Immature natural killer cell (primary cell): ENCODE measurements around the gene EPB42. TPM values are rescaled to one million over a fixed set of nuclear protein-coding genes. Genes with fewer than 3 reads are reported as not detected.
A peak's percentile ranks its signal among the peaks of the same experiment; 100 is the strongest.
"Not testable (repeated sequence)": the region's sequence is repeated elsewhere in the genome, so short reads cannot be mapped to it uniquely, and the experiment has no call there.

Experiments used
- DNase-seq, 3 donors: peaks; one replicate each; pipeline ENCODE4 v3.0.0; 2022; ENCODE audit warnings: mixed read lengths in 1 of 3
- H3K27ac Mint-ChIP-seq, 6 donors: one replicate each; pipeline ENCODE4 v1.8.0; 2020; ENCODE audit warnings: mixed read lengths in 6 of 6, mild to moderate bottlenecking in 5 of 6, inconsistent platforms in 4 of 6, moderate library complexity in 3 of 6
- H3K27me3 Mint-ChIP-seq, 3 donors: one replicate each; pipeline ENCODE4 v1.8.0; 2020 to 2021; ENCODE audit warnings: low read depth in 3 of 3, mild to moderate bottlenecking in 3 of 3, mixed read lengths in 3 of 3, moderate library complexity in 3 of 3, inconsistent platforms in 1 of 3
- H3K36me3 Mint-ChIP-seq, 3 donors: one replicate each; pipeline ENCODE4 v1.8.0; 2020; ENCODE audit warnings: mixed read lengths in 3 of 3, inconsistent platforms in 2 of 3, mild to moderate bottlenecking in 2 of 3
- H3K4me1 Mint-ChIP-seq, 2 donors: one replicate each; pipeline ENCODE4 v1.8.0; 2020; ENCODE audit warnings: inconsistent platforms in 2 of 2, mild to moderate bottlenecking in 2 of 2, mixed read lengths in 2 of 2, moderate library complexity in 1 of 2
- H3K4me3 Mint-ChIP-seq, 5 donors: one replicate each; pipeline ENCODE4 v1.8.0; 2020; ENCODE audit warnings: mild to moderate bottlenecking in 5 of 5, mixed read lengths in 5 of 5, inconsistent platforms in 3 of 5, moderate library complexity in 3 of 5
- H3K9me3 Mint-ChIP-seq, 6 donors: one replicate each; pipeline ENCODE4 v1.8.0; 2020; ENCODE audit warnings: mild to moderate bottlenecking in 6 of 6, mixed read lengths in 6 of 6, inconsistent platforms in 4 of 6, moderate library complexity in 3 of 6
- polyA plus RNA-seq, 3 donors: library from polyadenylated mRNA; unstranded; fragments of 300-500 nt; fragmentation: Illumina TruSeq; gene quantifications; one replicate each; pipeline ENCODE4 v1.2.3, GENCODE V29; 2021

EPB42 gene
- polyA plus RNA-seq, 3 donors from 2014 or later, result not detected

GRCh38 chr15:43199945-43200488 is 20.8 kb downstream of the EPB42 start:
- Mint-ChIP-seq H3K27me3 (peaks cover 0 to 7% (median 2%) of the 10 kb centered on the region in 3 donors), H3K4me3 (no peak overlapping the region), H3K27ac (peak overlapping the region in 2 of 6 donors; percentile 15 to 41)

DNA sequence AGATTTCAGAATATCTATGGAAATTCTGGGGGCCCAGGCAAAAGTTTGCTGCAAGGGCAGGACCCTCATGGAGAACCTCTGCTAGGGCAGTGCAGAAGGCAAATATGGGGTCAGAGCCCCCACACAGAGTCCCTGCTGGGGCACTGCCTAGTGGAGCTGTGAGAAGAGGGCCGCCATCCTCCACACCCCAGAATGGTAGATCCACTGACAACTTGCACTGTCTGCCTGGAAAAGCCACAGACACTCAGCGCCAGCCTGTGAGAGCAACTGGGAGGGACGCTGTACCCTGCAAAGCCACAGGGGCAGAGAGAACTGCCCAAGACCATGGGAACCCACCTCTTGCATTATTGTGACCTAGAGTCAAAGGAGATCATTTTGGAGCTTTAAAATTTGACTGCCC is 21.8 kb downstream of the EPB42 start:
- no peak overlapping the region for H3K4me3 Mint-ChIP-seq
- H3K27me3 Mint-ChIP-seq, result peaks cover 0 to 4% (median 2%) of the 10 kb centered on the region in 3 donors
- H3K27ac Mint-ChIP-seq, result no peak overlapping the region
- H3K4me1 Mint-ChIP-seq, result peaks cover 0 to 8% of the 10 kb centered on the region in 2 donors
- DNase-seq, result no peak
- H3K9me3 Mint-ChIP-seq, result peaks cover 0 to 3% (median 0%) of the 10 kb centered on the region in 6 donors
- H3K36me3 Mint-ChIP-seq, result peaks cover 18 to 33% (median 21%) of the 10 kb centered on the region in 3 donors

More at GRCh38 chr15:43199945-43200488, 20.8 kb downstream of the EPB42 start:
- Mint-ChIP-seq H3K4me1 (no peaks in the 10 kb centered on the region), H3K9me3 (peaks cover 0 to 3% (median 0%) of the 10 kb centered on the region in 6 donors), H3K36me3 (peaks cover 18 to 26% (median 21%) of the 10 kb centered on the region in 3 donors)
- DNase-seq, result no peak

DNA sequence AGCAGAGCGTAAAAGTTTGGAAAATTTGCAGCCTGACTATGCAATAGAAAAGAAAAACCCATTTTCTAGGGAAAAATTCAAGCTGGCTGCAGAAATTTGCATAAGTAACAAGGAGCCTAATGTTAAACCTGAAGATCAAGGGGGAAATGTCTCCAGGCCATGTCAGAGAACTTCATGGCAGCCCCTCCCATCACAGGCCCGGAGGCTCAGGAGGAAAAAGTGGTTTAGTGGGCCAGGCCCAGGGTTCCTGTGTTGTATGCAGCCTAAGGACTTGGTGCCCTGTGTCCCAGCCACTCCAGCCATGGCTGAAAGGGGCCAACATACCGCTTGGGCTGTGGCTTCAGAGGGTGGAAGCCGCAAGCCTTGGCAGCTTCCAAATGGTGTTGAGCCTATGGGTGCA is 22.3 kb downstream of the EPB42 start:
- H3K9me3 Mint-ChIP-seq, DNase-seq, H3K4me3 Mint-ChIP-seq, H3K27me3 Mint-ChIP-seq, H3K4me1 Mint-ChIP-seq: not testable (repeated sequence)
- Mint-ChIP-seq H3K27ac (peak overlapping the region in 3 of 6 donors; percentile 18 to 50 (median 49)), H3K36me3 (peaks cover 18 to 33% (median 21%) of the 10 kb centered on the region in 3 donors)

GRCh38 chr15:43197773-43198172 is 23.0 kb downstream of the EPB42 start:
- H3K4me1 Mint-ChIP-seq, result not testable (repeated sequence)

GRCh38 chr15:43196760-43197548 is 23.9 kb downstream of the EPB42 start:
- no peak overlapping the region for H3K4me3 Mint-ChIP-seq
- peaks cover 0 to 3% (median 0%) of the 10 kb centered on the region in 6 donors for H3K9me3 Mint-ChIP-seq
- peaks cover 23 to 41% (median 25%) of the 10 kb centered on the region in 3 donors for H3K36me3 Mint-ChIP-seq
- H3K4me1 Mint-ChIP-seq, result peaks cover 0 to 17% of the 10 kb centered on the region in 2 donors
- H3K27ac Mint-ChIP-seq, result peak overlapping the region in 2 of 6 donors; percentile 3 to 29
- no peak for DNase-seq
- H3K27me3 Mint-ChIP-seq, result peaks cover 0 to 2% (median 2%) of the 10 kb centered on the region in 3 donors

More at GRCh38 chr15:43197773-43198172, 23.0 kb downstream of the EPB42 start:
- DNase-seq, H3K27me3 Mint-ChIP-seq, H3K9me3 Mint-ChIP-seq, H3K4me3 Mint-ChIP-seq: not testable (repeated sequence)
- H3K27ac Mint-ChIP-seq, result peak overlapping the region in 1 of 6 donors; percentile 29
- H3K36me3 Mint-ChIP-seq, result peaks cover 18 to 36% (median 21%) of the 10 kb centered on the region in 3 donors

DNA sequence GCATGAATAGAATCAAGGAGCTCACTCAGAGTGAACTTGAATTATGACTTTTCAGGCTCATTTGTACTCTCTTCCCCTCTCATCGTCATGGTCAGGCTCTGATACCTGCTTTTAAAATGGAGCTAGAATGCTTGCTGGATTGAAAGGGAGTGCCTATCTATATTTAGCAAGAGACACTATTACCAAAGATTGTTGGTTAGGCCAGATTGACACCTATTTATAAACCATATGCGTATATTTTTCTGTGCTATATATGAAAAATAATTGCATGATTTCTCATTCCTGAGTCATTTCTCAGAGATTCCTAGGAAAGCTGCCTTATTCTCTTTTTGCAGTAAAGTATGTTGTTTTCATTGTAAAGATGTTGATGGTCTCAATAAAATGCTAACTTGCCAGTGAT is 26.0 kb downstream of the EPB42 start:
- Mint-ChIP-seq H3K4me1 (peaks cover 0 to 39% of the 10 kb centered on the region in 2 donors), H3K27ac (peak overlapping the region in 1 of 6 donors; percentile 60), H3K27me3 (peaks cover 0 to 2% (median 2%) of the 10 kb centered on the region in 3 donors), H3K9me3 (peaks cover 0 to 3% (median 0%) of the 10 kb centered on the region in 6 donors), H3K36me3 (peaks cover 23 to 57% (median 40%) of the 10 kb centered on the region in 3 donors), H3K4me3 (no peak overlapping the region)
- DNase-seq, result no peak

DNA sequence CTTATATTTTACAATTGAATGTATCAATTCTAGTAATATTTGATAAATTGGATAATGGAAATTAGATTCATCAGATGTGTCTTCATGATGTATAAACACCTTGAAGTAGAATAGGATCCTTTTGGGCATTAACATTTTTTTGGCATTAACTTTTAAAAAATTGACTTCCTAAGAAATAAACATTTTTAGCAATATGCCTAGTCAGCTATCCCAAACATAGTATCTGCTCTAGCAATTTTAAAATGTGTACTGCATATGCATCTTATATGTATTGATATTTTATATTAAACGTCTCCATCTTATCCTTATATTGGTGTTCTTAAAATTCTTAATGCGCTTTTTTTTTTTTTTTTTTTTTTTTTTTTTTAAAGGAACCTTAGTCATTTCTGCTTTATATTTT is 27.1 kb downstream of the EPB42 start:
- Mint-ChIP-seq H3K36me3 (peaks cover 28 to 62% (median 49%) of the 10 kb centered on the region in 3 donors), H3K9me3 (peaks cover 0 to 3% (median 0%) of the 10 kb centered on the region in 6 donors), H3K4me3 (no peak overlapping the region), H3K27me3 (peaks cover 0 to 2% (median 2%) of the 10 kb centered on the region in 3 donors), H3K4me1 (peaks cover 6 to 47% of the 10 kb centered on the region in 2 donors), H3K27ac (no peak overlapping the region)
- DNase-seq, result no peak

GRCh38 chr15:43190178-43190577 is 30.6 kb downstream of the EPB42 start:
- H3K4me1 Mint-ChIP-seq, result peaks cover 35 to 76% of the 10 kb centered on the region in 2 donors
- H3K27me3 Mint-ChIP-seq, result peaks cover 4 to 12% (median 5%) of the 10 kb centered on the region in 3 donors

DNA sequence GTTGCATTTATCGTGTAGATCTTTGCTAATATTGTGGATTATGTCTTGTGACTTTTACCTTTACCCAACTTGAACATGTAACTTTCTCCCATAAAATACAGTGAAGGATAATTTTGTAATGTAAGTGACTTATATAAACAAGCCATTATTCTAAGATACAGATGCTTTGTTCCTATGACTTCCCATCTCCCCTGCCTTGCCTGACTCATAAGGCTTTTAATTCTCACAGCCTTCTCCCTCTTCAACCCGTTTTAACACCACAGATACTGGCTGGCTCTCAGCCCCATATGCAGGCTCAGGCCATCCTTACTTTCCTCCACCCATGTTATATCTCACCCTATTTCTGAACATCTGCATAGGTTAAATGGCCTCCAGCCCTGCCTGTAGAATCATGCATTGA is 31.5 kb downstream of the EPB42 start:
- Mint-ChIP-seq H3K4me1 (peaks cover 40 to 69% of the 10 kb centered on the region in 2 donors), H3K27ac (peak overlapping the region in 5 of 6 donors; percentile 4 to 51 (median 43)), H3K27me3 (peaks cover 4 to 16% (median 8%) of the 10 kb centered on the region in 3 donors), H3K36me3 (peaks cover 10 to 29% (median 28%) of the 10 kb centered on the region in 3 donors), H3K4me3 (no peak overlapping the region), H3K9me3 (no peaks in the 10 kb centered on the region)
- no peak for DNase-seq

More at GRCh38 chr15:43190178-43190577, 30.6 kb downstream of the EPB42 start:
- Mint-ChIP-seq H3K9me3 (no peaks in the 10 kb centered on the region), H3K4me3 (no peak overlapping the region), H3K36me3 (peaks cover 10 to 37% (median 28%) of the 10 kb centered on the region in 3 donors), H3K27ac (no peak overlapping the region)
- DNase-seq, result no peak

- peak overlapping the region; percentile 63 to 95 (median 69) for H3K4me3 Mint-ChIP-seq
- H3K4me1 Mint-ChIP-seq, result peaks cover 40 to 65% of the 10 kb centered on the region in 2 donors
- H3K27me3 Mint-ChIP-seq, result peaks cover 4 to 17% (median 8%) of the 10 kb centered on the region in 3 donors
- H3K27ac Mint-ChIP-seq, result peak overlapping the region; percentile 75 to 98 (median 88)
- DNase-seq, result peak; percentile 28 to 49 (median 44)
- peaks cover 14 to 31% (median 26%) of the 10 kb centered on the region in 3 donors for H3K36me3 Mint-ChIP-seq
- H3K9me3 Mint-ChIP-seq, result no peaks in the 10 kb centered on the region
Measured at GRCh38 chr15:43187544-43188155, 33.2 kb downstream of the EPB42 start.

- Mint-ChIP-seq H3K9me3 (no peaks in the 10 kb centered on the region), H3K27me3 (peaks cover 4 to 17% (median 8%) of the 10 kb centered on the region in 3 donors), H3K4me3 (peak overlapping the region; percentile 94 to 97 (median 96)), H3K4me1 (peaks cover 40 to 49% of the 10 kb centered on the region in 2 donors), H3K27ac (peak overlapping the region; percentile 95 to 98 (median 96)), H3K36me3 (peaks cover 10 to 32% (median 21%) of the 10 kb centered on the region in 3 donors)
- DNase-seq, result no peak
Measured at GRCh38 chr15:43186003-43186353, 34.8 kb downstream of the EPB42 start.

GRCh38 chr15:43185157-43186002 is 35.4 kb downstream of the EPB42 start, which contains the start of gene CCNDBP1:
Gene CCNDBP1 (plus strand): TSS chr15:43185403. CDS start chr15:43185499, 96 bp downstream.
- peak within 1 kb of the TSS; percentile 94 to 97 (median 96) for H3K4me3 Mint-ChIP-seq
- H3K36me3 Mint-ChIP-seq, result peaks cover 10 to 26% (median 19%) of the 10 kb centered on the region in 3 donors
- H3K9me3 Mint-ChIP-seq, result no peaks in the 10 kb centered on the region
- peak; percentile 91 to 93 (median 92) for DNase-seq
- peaks cover 4 to 17% (median 8%) of the 10 kb centered on the region in 3 donors for H3K27me3 Mint-ChIP-seq
- H3K4me1 Mint-ChIP-seq, result peaks cover 40 to 43% of the 10 kb centered on the region in 2 donors
- peak within 1 kb of the TSS; percentile 95 to 98 (median 96) for H3K27ac Mint-ChIP-seq
